Smooth muscle cell (in vitro differentiated cells): ENCODE data around the gene ACAA1. TPM values are rescaled to one million over a fixed set of nuclear protein-coding genes. Genes with fewer than 3 reads are reported as not detected.

Source experiments
- DNase-seq: peaks from one replicate; lab custom pipeline; 2025; ENCODE audit not compliant: unreplicated experiment; lab: John Stamatoyannopoulos, UW
- H2AFZ ChIP-seq: fragments of 200-600 bp; sonication (generic); 2 replicates; pipeline ENCODE4 v1.6.0; 2016; ENCODE audit warnings: antibody characterized with exemption, low read depth, mild to moderate bottlenecking
- H3F3A ChIP-seq: fragments of 200-600 bp; sonication (generic); 2 replicates; pipeline ENCODE4 v1.6.0; 2017; ENCODE audit warnings: antibody characterized with exemption, low read depth
- H3K27ac ChIP-seq: fragments of 200-600 bp; sonication (generic); 2 replicates; pipeline ENCODE4 v1.5.1; 2016; ENCODE audit warnings: low read depth, mild to moderate bottlenecking
- H3K27me3 ChIP-seq: fragments of 200-600 bp; sonication (generic); 2 replicates; pipeline ENCODE4 v1.6.1; 2016; ENCODE audit warnings: low read depth, mild to moderate bottlenecking
- H3K36me3 ChIP-seq: fragments of 200-600 bp; sonication (generic); 2 replicates; pipeline ENCODE4 v1.5.1; 2016; ENCODE audit warnings: low read depth
- H3K4me1 ChIP-seq: fragments of 200-600 bp; sonication (generic); 2 replicates; pipeline ENCODE4 v1.5.1; 2016; ENCODE audit warnings: low read depth
- H3K4me2 ChIP-seq: fragments of 200-600 bp; sonication (generic); 2 replicates; pipeline ENCODE4 v1.6.0; 2016; ENCODE audit warnings: mild to moderate bottlenecking
- H3K4me3 ChIP-seq: fragments of 200-600 bp; sonication (generic); 2 replicates; pipeline ENCODE4 v1.5.1; 2016; ENCODE audit warnings: mild to moderate bottlenecking
- H3K79me2 ChIP-seq: fragments of 200-600 bp; sonication (generic); 2 replicates; pipeline ENCODE4 v1.6.0; 2016; ENCODE audit warnings: low read depth, mild to moderate bottlenecking
- H3K9ac ChIP-seq: fragments of 200-600 bp; sonication (generic); 2 replicates; pipeline ENCODE4 v1.6.0; 2016; ENCODE audit warnings: low read depth
- H3K9me3 ChIP-seq: fragments of 200-600 bp; sonication (generic); replicated peaks from 2 replicates; pipeline ENCODE4 v1.5.1; 2016; ENCODE audit warnings: low read depth
- H4K20me1 ChIP-seq: fragments of 200-600 bp; sonication (generic); 2 replicates; pipeline ENCODE4 v1.6.0; 2016; ENCODE audit warnings: low read depth
- WGBS: methylation state at CpG from one replicate; pipeline ENCODE4 v1.1.7; 2016; ENCODE audit warnings: low lambda C conversion rate; 5-methylcytosine and 5-hydroxymethylcytosine counted together
- polyA plus RNA-seq: library from polyadenylated mRNA; unstranded; fragments of >200 nt; fragmentation: Nextera tagmentation; extraction: Ambion mirVana; gene quantifications from 2 replicates; pipeline ENCODE4 v1.2.1, GENCODE V29; 2016
- total RNA-seq: library from RNA; depleted of rRNA; stranded (reverse); fragments of >200 nt; gene quantifications from 2 replicates; pipeline ENCODE4 v1.2.3, GENCODE V29; 2014
- TF ChIP-seq, protein P1 (sequence below): fragments of 200-600 bp; sonication (generic); IDR thresholded peaks from 2 replicates; pipeline ENCODE4 v1.5.1; 2017; ENCODE audit warnings: borderline replicate concordance, mild to moderate bottlenecking, antibody characterized with exemption; ENCODE audit not compliant: insufficient read depth, poor library complexity, severe bottlenecking

Gene ACAA1
- total and polyA plus RNA-seq, 2 experiments from 2014 or later: 22.7 to 41.8 TPM

DNA sequence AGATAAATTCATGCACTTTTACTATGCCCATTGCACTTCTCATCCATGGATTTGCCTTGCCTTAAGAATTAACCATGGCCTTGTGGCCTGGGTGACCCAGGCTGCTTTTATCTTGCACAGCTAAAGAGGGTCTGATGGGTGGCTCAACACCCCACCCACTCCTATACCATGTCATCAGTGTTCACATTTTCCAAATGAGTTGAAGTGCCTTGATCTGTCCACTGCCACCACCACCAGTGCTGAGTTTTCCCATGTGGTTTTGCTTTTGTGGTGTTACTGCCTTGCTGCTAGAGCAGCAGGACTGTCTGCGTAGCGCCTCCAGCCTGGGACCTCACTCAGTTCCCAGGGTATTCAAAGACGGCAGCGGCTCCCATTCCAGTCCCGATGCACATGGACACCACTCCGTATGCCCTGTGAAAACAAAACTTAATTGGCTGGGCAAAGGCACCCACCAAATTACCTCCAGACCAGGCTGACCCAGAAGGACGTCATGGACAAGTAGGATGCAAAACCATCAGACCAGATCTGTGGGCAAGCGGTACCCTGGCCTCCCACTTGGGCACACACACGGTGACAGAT is 14.1 kb downstream of the ACAA1 start:
- Histone ChIP-seq H3K27ac (no peak overlapping the region), H3K79me2 (no peaks in the 10 kb centered on the region), H3K4me3 (no peak overlapping the region), H3K4me2 (no peak overlapping the region), H3K9ac (no peak overlapping the region), H3K36me3 (peaks cover 4% of the 10 kb centered on the region), H3K9me3 (no peaks in the 10 kb centered on the region), H2AFZ (no peak overlapping the region), H3F3A (no peaks in the 10 kb centered on the region), H3K27me3 (no peaks in the 10 kb centered on the region), H3K4me1 (no peaks in the 10 kb centered on the region), H4K20me1 (peaks cover 25% of the 10 kb centered on the region)
- TF ChIP-seq, protein P1, sequence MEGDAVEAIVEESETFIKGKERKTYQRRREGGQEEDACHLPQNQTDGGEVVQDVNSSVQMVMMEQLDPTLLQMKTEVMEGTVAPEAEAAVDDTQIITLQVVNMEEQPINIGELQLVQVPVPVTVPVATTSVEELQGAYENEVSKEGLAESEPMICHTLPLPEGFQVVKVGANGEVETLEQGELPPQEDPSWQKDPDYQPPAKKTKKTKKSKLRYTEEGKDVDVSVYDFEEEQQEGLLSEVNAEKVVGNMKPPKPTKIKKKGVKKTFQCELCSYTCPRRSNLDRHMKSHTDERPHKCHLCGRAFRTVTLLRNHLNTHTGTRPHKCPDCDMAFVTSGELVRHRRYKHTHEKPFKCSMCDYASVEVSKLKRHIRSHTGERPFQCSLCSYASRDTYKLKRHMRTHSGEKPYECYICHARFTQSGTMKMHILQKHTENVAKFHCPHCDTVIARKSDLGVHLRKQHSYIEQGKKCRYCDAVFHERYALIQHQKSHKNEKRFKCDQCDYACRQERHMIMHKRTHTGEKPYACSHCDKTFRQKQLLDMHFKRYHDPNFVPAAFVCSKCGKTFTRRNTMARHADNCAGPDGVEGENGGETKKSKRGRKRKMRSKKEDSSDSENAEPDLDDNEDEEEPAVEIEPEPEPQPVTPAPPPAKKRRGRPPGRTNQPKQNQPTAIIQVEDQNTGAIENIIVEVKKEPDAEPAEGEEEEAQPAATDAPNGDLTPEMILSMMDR: no peak
- DNase-seq: no peak
- WGBS: 95% methylated on average over 9 of the region's 9 CpGs

DNA sequence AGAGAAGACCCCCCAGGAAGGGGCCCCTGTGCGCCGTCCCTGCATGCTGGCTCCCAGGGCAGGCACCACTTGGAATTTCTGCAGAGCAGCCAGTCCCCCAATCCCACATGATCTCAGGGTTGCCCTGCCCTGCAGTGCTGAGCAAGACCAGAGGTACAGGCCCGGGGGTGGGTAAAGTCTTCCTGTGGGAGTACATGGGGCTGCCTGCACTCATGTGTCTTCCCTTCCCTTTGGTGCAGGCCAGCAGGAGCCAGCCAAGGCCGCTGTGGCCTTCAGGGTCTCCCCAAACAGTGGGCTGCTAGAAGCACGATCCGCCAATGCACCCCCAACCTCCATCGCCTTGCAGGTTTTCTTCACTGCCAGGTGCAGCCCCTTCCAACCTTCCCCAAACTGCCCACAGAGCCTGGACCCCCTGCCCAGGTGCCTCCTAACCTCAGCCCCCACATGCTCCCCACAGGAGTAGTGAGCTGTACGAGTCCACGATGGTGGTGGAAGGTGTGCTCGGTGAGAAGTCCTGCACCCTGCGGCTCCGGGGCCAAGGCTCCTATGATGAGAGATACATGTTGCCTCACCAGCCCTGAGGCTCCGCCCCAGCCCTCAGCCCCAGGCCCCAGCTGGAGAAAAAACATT is 15.0 kb downstream of the ACAA1 start:
- TF ChIP-seq, protein P1: no peak
- H3K27ac ChIP-seq: no peak overlapping the region
- H3K79me2 ChIP-seq: no peaks in the 10 kb centered on the region
- no peak overlapping the region for H2AFZ ChIP-seq
- peaks cover 20% of the 10 kb centered on the region for H4K20me1 ChIP-seq
- DNase-seq: no peak
- no peak overlapping the region for H3K4me2 ChIP-seq
- H3K36me3 ChIP-seq: peaks cover 4% of the 10 kb centered on the region
- no peaks in the 10 kb centered on the region for H3F3A ChIP-seq
- no peaks in the 10 kb centered on the region for H3K4me1 ChIP-seq
- 96% methylated on average over 13 of the region's 13 CpGs for WGBS
- no peaks in the 10 kb centered on the region for H3K27me3 ChIP-seq
- no peaks in the 10 kb centered on the region for H3K9me3 ChIP-seq
- no peak overlapping the region for H3K9ac ChIP-seq
- no peak overlapping the region for H3K4me3 ChIP-seq

DNA sequence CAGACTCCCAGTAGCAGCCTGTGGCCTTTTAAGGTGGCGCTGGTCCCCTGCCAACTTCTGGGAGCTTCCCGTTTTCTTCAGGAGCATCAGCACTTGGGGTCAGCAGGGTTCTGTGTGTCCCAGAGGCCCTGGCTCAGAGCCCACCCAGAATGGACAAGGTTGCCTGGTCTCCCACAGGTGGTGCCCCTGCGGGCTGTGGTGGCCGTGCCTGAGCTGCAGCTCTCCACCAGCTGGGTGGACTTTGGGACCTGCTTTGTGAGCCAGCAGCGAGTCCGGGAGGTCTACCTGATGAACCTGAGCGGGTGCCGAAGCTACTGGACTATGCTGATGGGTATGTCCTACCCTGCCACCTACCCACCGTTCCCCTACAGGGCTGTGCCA is 15.5 kb downstream of the ACAA1 start:
- no peak overlapping the region for H3K9ac ChIP-seq
- no peak overlapping the region for H3K4me2 ChIP-seq
- no peaks in the 10 kb centered on the region for H3K27me3 ChIP-seq
- H2AFZ ChIP-seq: no peak overlapping the region
- H3K79me2 ChIP-seq: no peaks in the 10 kb centered on the region
- H3K36me3 ChIP-seq: peaks cover 4% of the 10 kb centered on the region
- H3K9me3 ChIP-seq: no peaks in the 10 kb centered on the region
- no peak for DNase-seq
- TF ChIP-seq, protein P1: no peak
- no peak overlapping the region for H3K27ac ChIP-seq
- H3K4me1 ChIP-seq: no peaks in the 10 kb centered on the region
- peaks cover 15% of the 10 kb centered on the region for H4K20me1 ChIP-seq
- 98% methylated on average over 8 of the region's 9 CpGs for WGBS
- H3F3A ChIP-seq: no peaks in the 10 kb centered on the region
- no peak overlapping the region for H3K4me3 ChIP-seq
